Measurements from ENCODE around the gene RARRES1.
"Not testable (repeated sequence)": the region's sequence is repeated elsewhere in the genome, so short reads cannot be mapped to it uniquely, and the experiment has no call there.

RARRES1 gene

DNA sequence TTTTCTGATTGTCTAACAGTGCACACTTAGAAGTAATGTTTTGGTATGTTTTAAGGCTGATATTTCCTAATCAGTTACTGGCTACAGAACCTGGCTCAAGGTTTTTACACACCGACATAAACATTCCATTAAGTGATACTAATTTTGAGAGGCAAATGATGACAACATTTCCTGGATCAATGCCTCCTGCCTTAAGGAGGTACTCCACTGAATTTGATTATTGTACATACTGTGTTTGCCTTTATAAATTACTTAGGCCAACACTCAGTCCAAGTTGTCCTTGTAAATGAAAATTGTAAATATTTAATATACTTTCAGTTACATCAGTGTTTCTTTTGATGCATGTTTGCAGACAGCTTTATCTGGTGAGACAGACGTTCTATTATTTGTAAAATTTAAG, 35.6 kb downstream of the RARRES1 start:
- no peak for DNase-seq (ENCODE audit: low spot score)

DNA sequence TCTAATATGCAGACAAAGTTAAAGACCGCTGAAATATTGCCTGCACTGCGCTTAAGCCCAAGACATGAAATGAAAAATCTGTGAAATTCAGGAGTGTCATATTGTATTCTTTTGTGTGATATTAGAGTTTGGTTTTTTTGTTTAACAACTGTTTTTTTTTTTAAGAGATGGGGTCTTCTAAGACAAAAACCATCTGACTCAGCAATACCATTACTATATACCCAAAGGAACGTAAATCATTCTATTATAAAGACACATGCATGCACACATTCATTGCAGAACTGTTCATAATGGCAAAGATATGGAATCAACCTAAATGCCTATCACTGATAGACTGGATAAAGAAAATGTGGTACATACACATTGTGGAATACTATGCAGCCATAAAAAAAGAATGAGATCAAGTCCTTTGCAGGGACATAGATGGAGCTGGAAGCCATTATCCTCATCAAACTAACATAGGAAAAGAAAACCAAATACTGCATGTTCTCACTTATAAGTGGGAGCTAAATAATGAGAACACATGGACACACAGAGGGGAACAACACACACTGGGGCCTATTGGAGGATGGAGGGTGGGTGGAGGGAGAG, 38.3 kb downstream of the RARRES1 start:
- not testable (repeated sequence) for DNase-seq (ENCODE audit: low spot score)

- DNase-seq (ENCODE audit: low spot score) = no peak
These were observed 47.1 kb downstream of the RARRES1 start for GRCh38 chr3:158685159-158685558.

DNA sequence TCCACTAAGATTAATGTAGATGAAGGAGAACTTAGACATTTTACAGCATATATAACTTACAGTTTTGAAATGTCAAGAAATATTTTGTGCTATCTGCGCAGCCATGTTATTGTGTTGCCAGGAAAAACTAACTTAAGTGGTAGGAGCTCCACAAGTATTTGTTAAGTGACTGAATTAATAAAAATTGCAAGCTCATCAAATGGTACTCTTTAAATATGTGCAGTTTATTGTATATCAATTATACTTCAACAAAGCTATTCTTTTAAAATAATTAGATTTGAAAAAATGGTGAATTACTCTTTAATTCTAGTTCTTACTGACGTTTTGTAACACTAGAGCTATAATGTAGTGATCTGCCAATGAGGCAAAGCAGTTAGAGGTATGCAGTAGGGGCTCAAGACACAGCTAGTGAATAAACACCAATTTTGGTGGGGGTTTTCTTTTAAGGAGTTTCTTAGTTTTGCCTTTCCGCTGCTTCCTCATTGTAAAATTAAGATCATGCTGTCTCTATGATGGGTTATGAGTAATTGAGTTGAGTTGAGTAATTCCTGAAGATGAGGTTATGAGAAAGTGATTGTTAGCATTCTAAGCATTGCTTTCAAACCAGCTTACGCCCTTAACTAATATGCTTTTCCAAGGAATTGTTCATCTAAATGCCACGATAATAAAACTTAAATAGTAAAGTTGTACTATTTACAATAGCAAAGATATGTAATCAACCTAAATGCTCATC, 48.9 kb downstream of the RARRES1 start:
- DNase-seq (ENCODE audit: low spot score) = no peak

DNA sequence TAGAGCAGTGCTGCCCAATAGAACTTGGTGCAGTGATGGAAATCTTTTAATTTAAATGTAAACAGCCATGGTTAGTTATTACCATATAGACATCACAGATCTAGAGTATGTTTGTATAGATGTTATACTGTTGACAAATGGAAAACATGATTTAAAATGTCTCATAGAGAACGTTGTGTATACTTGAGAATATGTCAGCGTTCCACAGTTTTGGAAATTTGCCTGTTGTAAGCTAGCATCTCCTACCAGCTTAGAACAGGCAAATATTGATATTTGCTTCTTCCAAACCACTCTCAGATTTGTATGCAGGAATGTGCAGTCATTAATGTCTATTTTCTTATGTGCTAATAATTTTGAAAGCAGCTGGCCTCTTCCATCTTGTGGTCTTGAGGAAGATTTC, 51.4 kb downstream of the RARRES1 start:
- DNase-seq (ENCODE audit: low spot score) = no peak

- no peak for DNase-seq (ENCODE audit: low spot score)
These were observed 52.7 kb downstream of the RARRES1 start for GRCh38 chr3:158679547-158680000.

DNA sequence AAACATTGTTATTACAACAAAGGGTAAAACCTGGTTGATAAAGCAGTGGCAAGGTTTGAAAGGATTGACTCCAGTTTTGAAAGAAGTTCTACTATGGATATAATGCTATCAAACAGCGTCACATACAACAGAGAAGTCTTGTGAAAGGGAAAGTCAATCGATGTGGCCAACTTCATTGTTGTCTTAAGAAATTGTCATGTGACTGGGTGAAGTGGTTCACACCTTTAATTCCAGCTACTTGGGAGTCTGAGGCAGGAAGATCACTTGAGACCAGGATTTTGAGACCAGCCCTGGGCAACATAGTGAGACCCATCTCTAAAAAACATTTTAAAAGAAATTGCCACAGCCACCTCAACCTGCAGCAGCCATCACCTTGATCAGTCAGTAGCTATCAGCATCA, 53.6 kb downstream of the RARRES1 start:
- no peak for DNase-seq (ENCODE audit: low spot score)

DNA sequence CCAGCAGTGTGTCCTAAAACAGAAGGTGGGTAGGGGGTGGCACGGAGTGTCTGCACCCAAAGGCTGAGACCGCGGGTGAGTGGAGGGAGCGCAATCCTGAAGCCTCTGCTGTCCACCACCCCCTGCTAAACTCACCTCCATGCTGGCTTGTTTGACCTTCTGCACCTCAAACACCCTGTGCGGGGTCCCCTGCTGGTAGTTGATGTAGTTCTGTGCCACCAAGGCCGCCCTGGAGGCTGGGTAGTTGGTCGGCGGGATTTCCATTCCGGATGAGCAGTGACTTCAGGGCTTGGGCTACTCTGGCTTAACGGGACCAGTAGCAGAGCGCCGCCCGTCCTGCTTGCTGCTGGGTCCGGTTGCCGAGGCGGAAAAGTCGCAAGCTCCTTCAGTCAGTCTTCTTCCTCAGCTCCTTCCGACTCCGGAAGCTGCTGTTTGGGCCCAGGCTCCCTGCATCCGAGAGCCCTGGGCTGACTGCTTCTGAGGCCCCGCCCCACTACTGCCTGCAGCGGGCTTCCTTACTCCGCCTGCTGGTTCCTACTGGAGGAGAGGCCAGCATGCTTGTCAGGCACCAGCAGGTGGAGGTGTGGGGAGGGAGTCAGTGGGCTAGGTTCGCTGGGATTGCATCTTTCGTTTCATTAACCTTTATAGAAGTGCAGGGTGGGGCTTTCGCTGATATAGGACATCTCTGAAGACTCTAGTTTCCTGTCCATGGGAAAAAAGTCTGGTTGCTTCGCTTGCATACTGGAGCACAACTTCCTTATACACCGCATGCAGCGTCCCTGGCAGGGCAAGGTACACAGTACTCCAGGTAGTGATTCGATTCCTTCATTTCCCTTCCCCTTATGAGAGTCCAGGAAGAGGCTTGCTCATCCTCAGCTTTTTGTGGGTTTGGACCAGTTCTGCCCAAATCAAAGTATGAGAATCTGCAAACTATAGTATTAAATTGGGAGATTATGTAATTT, 59.8 kb downstream of the RARRES1 start, which contains the start of gene LXN:
Gene LXN, minus strand, starts transcription at position 434 of the 962 bp plus-strand sequence. Its CDS starts 170 bp downstream, at position 264.
- peak; percentile 44 for DNase-seq (ENCODE audit: low spot score)

DNA sequence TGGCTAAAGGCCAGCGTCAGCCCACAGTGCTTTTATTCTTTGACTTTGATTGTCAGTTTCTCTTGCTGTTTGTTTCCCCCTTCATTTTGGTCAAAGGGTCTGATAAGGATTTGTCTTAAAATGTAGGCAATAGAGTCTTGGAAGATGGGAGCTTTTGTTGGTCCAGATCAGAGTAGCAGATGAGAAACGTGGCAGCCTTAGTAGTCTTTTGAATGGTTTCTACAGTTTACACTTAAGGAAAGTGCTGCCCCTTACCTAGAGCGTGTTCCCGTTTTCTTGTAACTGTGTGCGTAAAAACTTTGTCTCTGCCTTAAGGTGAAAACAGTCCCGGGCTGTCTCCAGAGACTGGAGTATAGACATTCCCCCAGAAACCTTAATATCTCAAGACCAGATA, 60.4 kb downstream of the RARRES1 start:
- peak; percentile 7 for DNase-seq (ENCODE audit: low spot score)

DNA sequence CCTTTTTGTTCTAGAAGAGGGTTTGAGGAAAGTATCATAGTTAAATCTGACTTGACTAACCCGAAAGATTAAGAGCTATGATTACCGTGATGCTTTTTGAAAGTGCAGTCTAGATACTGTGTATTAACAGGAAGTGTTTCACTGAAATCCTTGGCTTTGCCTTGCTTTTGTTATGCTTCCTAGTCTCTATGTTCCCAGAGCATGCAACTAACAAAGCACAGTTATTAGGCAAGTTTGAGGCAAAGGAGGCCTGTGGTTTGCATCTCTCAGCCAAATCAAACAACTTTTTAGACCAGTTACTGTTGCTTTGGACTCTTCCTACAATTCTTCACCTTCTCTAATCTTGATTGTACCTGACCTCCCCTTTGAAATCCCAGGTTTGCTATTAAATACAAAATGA, 63.8 kb downstream of the RARRES1 start:
- no peak for DNase-seq (ENCODE audit: low spot score)

DNA sequence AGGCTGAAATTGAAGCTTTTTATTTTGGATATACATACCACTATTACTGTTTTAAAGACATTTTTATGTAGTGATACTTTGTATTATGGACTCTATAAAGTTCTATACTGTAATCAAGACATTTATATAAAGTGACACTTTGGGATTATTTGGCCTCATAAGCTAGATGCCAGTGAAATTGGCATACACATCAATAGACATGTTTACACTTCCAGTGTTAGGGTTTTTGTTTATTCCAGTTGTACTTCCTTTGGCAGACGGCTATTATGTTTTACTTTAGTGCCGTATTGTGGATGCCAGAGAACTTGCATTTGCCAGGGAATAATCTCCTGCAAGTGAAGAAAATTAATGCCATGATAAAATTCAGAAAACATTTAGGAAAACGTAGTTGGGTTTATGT, 65.8 kb downstream of the RARRES1 start:
- no peak for DNase-seq (ENCODE audit: low spot score)

- no peak for DNase-seq (ENCODE audit: low spot score)
These were observed 68.4 kb downstream of the RARRES1 start for GRCh38 chr3:158663832-158664231.

DNA sequence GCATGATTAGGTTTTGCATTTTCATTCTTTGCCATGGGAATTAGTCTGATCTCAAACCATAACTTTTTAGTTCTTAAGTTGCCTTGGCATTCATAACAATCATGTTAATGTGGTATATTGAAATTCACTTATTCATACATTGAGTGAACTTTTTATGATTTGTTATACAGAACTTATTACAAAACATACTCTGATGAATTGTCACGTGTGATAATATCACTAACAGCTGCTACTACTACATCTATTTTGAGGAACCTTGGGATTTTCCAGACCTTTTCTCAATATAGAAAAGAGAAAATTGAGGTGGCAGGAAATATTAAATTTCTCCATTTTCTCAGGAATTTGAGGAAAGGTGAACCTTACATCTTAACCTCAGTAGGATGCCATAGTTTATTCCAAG, 69.0 kb downstream of the RARRES1 start:
- DNase-seq (ENCODE audit: low spot score) = no peak

GRCh38 chr3:158660711-158661110, 71.5 kb downstream of the RARRES1 start:
- no peak for DNase-seq (ENCODE audit: low spot score)

- peak; percentile 75 for DNase-seq (ENCODE audit: low spot score)
These were observed 72.6 kb downstream of the RARRES1 start for GRCh38 chr3:158659454-158660237.

DNA sequence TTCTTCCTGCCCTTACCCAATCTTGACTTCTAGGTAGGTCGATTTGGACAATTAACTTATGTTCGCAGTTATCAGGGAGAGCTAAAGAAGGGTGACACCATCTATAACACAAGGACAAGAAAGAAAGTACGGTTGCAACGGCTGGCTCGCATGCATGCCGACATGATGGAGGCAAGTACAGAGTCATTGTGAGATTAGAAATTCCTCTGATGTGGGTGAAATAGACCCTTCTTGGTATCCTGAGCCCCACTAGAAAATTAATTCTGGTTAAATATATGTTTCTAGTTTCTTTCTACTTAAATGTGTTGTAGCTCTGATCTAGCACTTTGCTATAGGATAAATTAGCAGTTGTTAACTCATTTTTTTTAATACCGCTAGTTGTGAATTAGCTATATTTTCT, 73.4 kb downstream of the RARRES1 start:
- DNase-seq (ENCODE audit: low spot score) = no peak

- no peak for DNase-seq (ENCODE audit: low spot score)
These were observed 79.8 kb downstream of the RARRES1 start for GRCh38 chr3:158652463-158652862.

- DNase-seq (ENCODE audit: low spot score) = no peak
These were observed 81.1 kb downstream of the RARRES1 start for GRCh38 chr3:158651192-158651591.

GRCh38 chr3:158649791-158650190, 82.5 kb downstream of the RARRES1 start:
- DNase-seq (ENCODE audit: low spot score) = no peak

All from pons (tissue), 1 donor.